Activated gamma-delta T cell (primary cell): Measurements from ENCODE around the gene POC1B.

Experiments used
- DNase-seq: peaks from one replicate; lab custom pipeline; 2025; lab: John Stamatoyannopoulos, UW

Gene POC1B

GRCh38 chr12:89497005-89497404 is 28.8 kb downstream of the POC1B start:
- DNase-seq = no peak

GRCh38 chr12:89494411-89495231 is 31.2 kb downstream of the POC1B start:
- no peak for DNase-seq

- DNase-seq = no peak
Observed at GRCh38 chr12:89493670-89494302, 32.1 kb downstream of the POC1B start.

GRCh38 chr12:89492883-89493282 is 33.0 kb downstream of the POC1B start:
- DNase-seq = no peak

GRCh38 chr12:89490922-89491321 is 34.9 kb downstream of the POC1B start:
- no peak for DNase-seq

- DNase-seq = no peak
Observed at GRCh38 chr12:89486264-89486663, 39.6 kb downstream of the POC1B start.

GRCh38 chr12:89484470-89484869 is 41.4 kb downstream of the POC1B start:
- DNase-seq = no peak

GRCh38 chr12:89481213-89481914 is 44.5 kb downstream of the POC1B start:
- DNase-seq = no peak

- no peak for DNase-seq
Observed at GRCh38 chr12:89479982-89480381, 45.9 kb downstream of the POC1B start.

GRCh38 chr12:89477633-89478279 is 48.1 kb downstream of the POC1B start:
- DNase-seq = no peak

GRCh38 chr12:89476904-89477595 is 48.8 kb downstream of the POC1B start:
- DNase-seq = no peak

GRCh38 chr12:89476232-89476631 is 49.6 kb downstream of the POC1B start:
- no peak for DNase-seq

- DNase-seq = no peak
Observed at GRCh38 chr12:89475203-89475990, 50.5 kb downstream of the POC1B start.

GRCh38 chr12:89474615-89475014 is 51.2 kb downstream of the POC1B start:
- DNase-seq = no peak

- DNase-seq = no peak
Observed at GRCh38 chr12:89472508-89472907, 53.3 kb downstream of the POC1B start.

GRCh38 chr12:89470741-89471509 is 54.9 kb downstream of the POC1B start:
- DNase-seq = no peak

- no peak for DNase-seq
Observed at GRCh38 chr12:89469361-89469760, 56.5 kb downstream of the POC1B start.

- DNase-seq = no peak
Observed at GRCh38 chr12:89468648-89469326, 57.1 kb downstream of the POC1B start.

GRCh38 chr12:89468017-89468416 is 57.8 kb downstream of the POC1B start:
- DNase-seq = no peak
